HCT116 (cell line): Measurements from ENCODE around the gene C2orf81. TPM values are rescaled to one million over a fixed set of nuclear protein-coding genes. Genes with fewer than 3 reads are reported as not detected.

Experiments used
- ATAC-seq: fragments of 200-7000 bp; cut with Tn5 transposase; 2 replicates; pipeline ENCODE4 v1.9.1; 2020; ENCODE audit warnings: mild to moderate bottlenecking, moderate library complexity
- BruUV-seq: library from RNA; stranded (reverse); fragments of 400-500 nt; replicated peaks from 2 replicates; lab custom pipeline; 2021; lab: Mats Ljungman, UMichigan
- CTCF ChIA-PET: fragments of 300-600 bp; sonication (Branson Sonifier 250); formaldehyde crosslinking; loops from one replicate; lab custom pipeline; 2021; ENCODE audit warnings: antibody characterized with exemption; lab: Charles Lee
- POLR2A ChIA-PET: fragments of 300-600, 350-600 bp; sonication (Branson Sonifier 250); formaldehyde crosslinking; loops from one replicate; lab custom pipeline; 2021; ENCODE audit warnings: antibody characterized with exemption; lab: Charles Lee
- RAD21 ChIA-PET, 2 experiments: fragments of 300-600 bp; sonication (Branson Sonifier 250); formaldehyde crosslinking; loops; one replicate each; lab custom pipeline; 2023; ENCODE audit warnings: low total read pairs in 2 of 2; ENCODE audit not compliant: uncharacterized antibody in 2 of 2, unreplicated experiment in 2 of 2, low non-redundant PET in 1 of 2; lab: Charles Lee
- DNase-seq: peaks from one replicate; pipeline ENCODE4 v3.0.0-alpha.2; 2010; ENCODE audit warnings: low read depth, low spot score
- H2AFZ ChIP-seq: fragments of 200-600 bp; shearing (Covaris generic), sonication (generic); 2 replicates; pipeline ENCODE4 v1.6.1; 2017; ENCODE audit warnings: low read depth, mixed run types, mixed read lengths, antibody characterized with exemption, low read length; ENCODE audit not compliant: poor library complexity, severe bottlenecking
- H3K27ac ChIP-seq: 2 replicates; pipeline ENCODE4 v1.5.1; 2012; ENCODE audit warnings: low read depth, low read length
- H3K27me3 ChIP-seq: fragments of 200-600 bp; sonication (generic); 2 replicates; pipeline ENCODE4 v1.6.1; 2016; ENCODE audit warnings: mixed run types, low read length, mixed read lengths; ENCODE audit not compliant: insufficient read depth
- H3K36me3 ChIP-seq, 2 experiments: fragments of 200-500 bp in 1 of 2; fragments of 200-600 bp in 1 of 2; sonication (Bioruptor generic) in 1 of 2; sonication (generic) in 1 of 2; 2 replicates each; pipeline versions ENCODE4 v1.5.1 to v1.6.1; 2014 to 2016; ENCODE audit warnings: low read length in 2 of 2, inconsistent platforms in 1 of 2, mixed read lengths in 1 of 2, mixed run types in 1 of 2; ENCODE audit not compliant: insufficient read depth in 2 of 2, control insufficient read depth in 1 of 2
- H3K4me1 ChIP-seq, 2 experiments: fragments of 200-600 bp in 1 of 2; sonication (generic) in 1 of 2; 2 replicates each; pipeline versions ENCODE4 v1.5.1 to v1.6.1; 2012 to 2017; ENCODE audit warnings: low read length in 2 of 2, inconsistent platforms in 1 of 2, mild to moderate bottlenecking in 1 of 2, mixed read lengths in 1 of 2, mixed run types in 1 of 2, moderate library complexity in 1 of 2; ENCODE audit not compliant: insufficient read depth in 2 of 2, control insufficient read depth in 1 of 2
- H3K4me2 ChIP-seq: fragments of 200-600 bp; sonication (generic); 2 replicates; pipeline ENCODE4 v1.6.1; 2017; ENCODE audit warnings: mixed run types, low read length, mixed read lengths
- H3K4me3 ChIP-seq, 2 experiments: fragments of 200-600 bp in 1 of 2; sonication (generic) in 1 of 2; replicated peaks in 1 of 2; 2 replicates each; pipeline ENCODE4 v1.5.1; 2011 to 2016; ENCODE audit warnings: low read length in 2 of 2, control low read depth in 1 of 2, low read depth in 1 of 2, mild to moderate bottlenecking in 1 of 2, mixed read lengths in 1 of 2, mixed run types in 1 of 2
- H3K79me2 ChIP-seq: fragments of 200-600 bp; sonication (generic); 2 replicates; pipeline ENCODE4 v1.6.1; 2017; ENCODE audit warnings: mild to moderate bottlenecking, mixed run types, low read length, moderate library complexity, mixed read lengths; ENCODE audit not compliant: insufficient read depth
- H3K9ac ChIP-seq: fragments of 200-600 bp; sonication (generic); 2 replicates; pipeline ENCODE4 v1.6.1; 2016; ENCODE audit warnings: low read length, mixed read lengths
- H3K9me2 ChIP-seq: fragments of 200-600 bp; sonication (generic), shearing (Covaris generic); 2 replicates; pipeline ENCODE4 v1.6.1; 2017; ENCODE audit warnings: mixed run types, mild to moderate bottlenecking, moderate library complexity; ENCODE audit not compliant: insufficient read depth
- H3K9me3 ChIP-seq, 2 experiments: fragments of 200-500 bp in 1 of 2; fragments of 200-600 bp in 1 of 2; sonication (Bioruptor generic) in 1 of 2; sonication (generic) in 1 of 2; 2 replicates each; pipeline ENCODE4 v1.6.1; 2014 to 2017; ENCODE audit warnings: low read length in 2 of 2, mixed read lengths in 2 of 2, inconsistent platforms in 1 of 2, low read depth in 1 of 2, mild to moderate bottlenecking in 1 of 2, mixed run types in 1 of 2, moderate library complexity in 1 of 2; ENCODE audit not compliant: control insufficient read depth in 1 of 2, insufficient read depth in 1 of 2
- H4K20me1 ChIP-seq: fragments of 200-600 bp; sonication (generic), shearing (Covaris generic); 2 replicates; pipeline ENCODE4 v1.6.1; 2017; ENCODE audit warnings: mixed run types, mild to moderate bottlenecking, moderate library complexity; ENCODE audit not compliant: insufficient read depth
- ATF3 ChIP-seq: IDR thresholded peaks from 2 replicates; pipeline ENCODE4 v1.6.1; 2012
- CBX3 ChIP-seq: IDR thresholded peaks from 2 replicates; pipeline ENCODE4 v1.6.1; 2012; ENCODE audit warnings: low read depth
- CTCF ChIP-seq, 3 experiments: fragments of 200-600 bp in 1 of 3; sonication (generic) in 1 of 3; IDR thresholded peaks in 2 of 3; conservative IDR thresholded peaks in 1 of 3; 2 replicates each; pipeline ENCODE4 v1.5.1; 2012 to 2017; ENCODE audit warnings: low read depth in 2 of 3, low read length in 2 of 3, antibody characterized with exemption in 1 of 3, borderline replicate concordance in 1 of 3, control low read depth in 1 of 3, mild to moderate bottlenecking in 1 of 3, mixed read lengths in 1 of 3, mixed run types in 1 of 3, moderate library complexity in 1 of 3; ENCODE audit not compliant: insufficient read depth in 1 of 3
- EGR1 ChIP-seq: IDR thresholded peaks from 2 replicates; pipeline ENCODE4 v1.6.1; 2012; ENCODE audit warnings: low read depth
- EZH2 ChIP-seq: fragments of 200-600 bp; sonication (generic); IDR thresholded peaks from 2 replicates; pipeline ENCODE4 v1.6.1; 2017; ENCODE audit warnings: antibody characterized with exemption, mixed run types
- EZH2phosphoT487 ChIP-seq: fragments of 200-600 bp; IDR thresholded peaks from 2 replicates; pipeline ENCODE4 v1.6.1; 2018; ENCODE audit warnings: antibody characterized with exemption, borderline replicate concordance
- FOSL1 ChIP-seq: IDR thresholded peaks from 2 replicates; pipeline ENCODE4 v1.6.1; 2012; ENCODE audit warnings: low read depth
- MAX ChIP-seq: IDR thresholded peaks from 2 replicates; pipeline ENCODE4 v1.6.1; 2012
- POLR2A ChIP-seq: IDR thresholded peaks from 2 replicates; pipeline ENCODE4 v1.7.0; 2011; ENCODE audit warnings: borderline replicate concordance; ENCODE audit not compliant: insufficient read depth, insufficient read length; ENCODE audit errors: extremely low read depth
- POLR2AphosphoS5 ChIP-seq: IDR thresholded peaks from 2 replicates; pipeline ENCODE4 v1.6.1; 2011; ENCODE audit warnings: mild to moderate bottlenecking, low read depth, low read length, moderate library complexity
- RAD21 ChIP-seq: IDR thresholded peaks from 2 replicates; pipeline ENCODE4 v1.6.1; 2012; ENCODE audit warnings: low read depth, mild to moderate bottlenecking
- REST ChIP-seq: IDR thresholded peaks from 2 replicates; pipeline ENCODE4 v1.6.1; 2012; ENCODE audit warnings: low read depth
- SIN3A ChIP-seq: IDR thresholded peaks from 2 replicates; pipeline ENCODE4 v1.6.1; 2012; ENCODE audit warnings: low read depth
- ZBTB33 ChIP-seq: IDR thresholded peaks from 2 replicates; pipeline ENCODE4 v1.6.1; 2011; ENCODE audit warnings: mild to moderate bottlenecking, low read length, moderate library complexity; ENCODE audit not compliant: insufficient replicate concordance; ENCODE audit errors: extremely low read depth
- ZFX ChIP-seq: fragments of 450-650 bp; IDR thresholded peaks from 2 replicates; pipeline ENCODE4 v1.6.1; 2017
- intact Hi-C: fragments of 100-400 bp; cut with micrococcal nuclease; formaldehyde crosslinking; loops from 2 replicates; pipeline ENCODE4 v1.10.0; 2022
- total RNA-seq: library from RNA; stranded (reverse); gene quantifications from one replicate; pipeline ENCODE4 v1.2.1, GENCODE V29; 2021; ENCODE audit not compliant: unreplicated experiment

C2orf81 gene
- total RNA-seq, 1 experiment from 2014 or later, result 6.5 TPM

GRCh38 chr2:74436848-74437695 is 15.7 kb upstream of the C2orf81 start:
- intact Hi-C loops, result no loop called here
- H3K79me2 ChIP-seq, result peaks cover 83% of the 10 kb centered on the region
- ChIA-PET CTCF (no interaction called here), POLR2A (no interaction called here)
- H3K4me1 ChIP-seq, result peaks cover 8 to 22% of the 10 kb centered on the region in 2 experiments; a peak in 3 of 4 replicates
- no peak overlapping the region for H3K27ac ChIP-seq
- peaks cover 4 to 13% of the 10 kb centered on the region in 2 experiments; a peak in 2 of 4 replicates for H3K36me3 ChIP-seq
- ATAC-seq (no peak), DNase-seq (no peak)
- no peak overlapping the region for H3K9ac ChIP-seq
- no peaks in the 10 kb centered on the region for H3K27me3 ChIP-seq
- no peaks in the 10 kb centered on the region; the same call in 1 of the 2 replicates for H4K20me1 ChIP-seq
- no peaks in the 10 kb centered on the region for H3K9me3 ChIP-seq
- H3K4me3 ChIP-seq, result no peak overlapping the region
- no peak for TF ChIP-seq POLR2A
- no peak for TF ChIP-seq ZFX
- no peak for TF ChIP-seq REST
- no peak for TF ChIP-seq EZH2
- no peak for TF ChIP-seq EZH2phosphoT487
- TF ChIP-seq ATF3, result no peak
- TF ChIP-seq MAX, result no peak
- no peak for TF ChIP-seq POLR2AphosphoS5
- TF ChIP-seq CBX3, result no peak
- no peak for TF ChIP-seq EGR1
- TF ChIP-seq RAD21, result no peak
- no peak for TF ChIP-seq ZBTB33
- no peak for TF ChIP-seq CTCF (IDR thresholded peaks at IDR 0.05 in 2 of 3, conservative IDR thresholded peaks at IDR 0.05 in 1 of 3; ENCODE audit: borderline replicate concordance in 1 of 3, insufficient read depth in 1 of 3, low read depth in 2 of 3, low read length in 2 of 3)
- no peak for TF ChIP-seq FOSL1
- TF ChIP-seq SIN3A, result no peak
- TF ChIP-seq, all 23 proteins: peak for 0
- RAD21 ChIA-PET, result no interaction called here
- no TSS peak for BruUV-seq
- Histone ChIP-seq H3K4me2 (no peak overlapping the region), H3K9me2 (no peaks in the 10 kb centered on the region), H2AFZ (no peak overlapping the region)
